HG03108 (cell line): ENCODE data around the gene EIF3M.

ENCODE experiments used
- ATAC-seq: cut with Tn5 transposase; IDR thresholded peaks from one replicate; pipeline ENCODE4 v1.9.1; 2021; ENCODE audit warnings: moderate library complexity; ENCODE audit not compliant: unreplicated experiment

EIF3M gene

GRCh38 chr11:32583459-32584271 is at the start of gene EIF3M:
TSS of gene EIF3M (plus strand) at chr11:32583831. CDS start at chr11:32583888, 57 bp downstream.
- peak; percentile 98 for ATAC-seq

- ATAC-seq: no peak
Measured at GRCh38 chr11:32538804-32539203, 44.8 kb upstream of the EIF3M start.

- ATAC-seq: no peak
Measured at GRCh38 chr11:32549611-32550187, 33.9 kb upstream of the EIF3M start.

- no peak for ATAC-seq
Measured at GRCh38 chr11:32550207-32550606, 33.4 kb upstream of the EIF3M start.

GRCh38 chr11:32555091-32555490 is 28.5 kb upstream of the EIF3M start:
- ATAC-seq: no peak

- no peak for ATAC-seq
Measured at GRCh38 chr11:32555895-32556294, 27.7 kb upstream of the EIF3M start.

GRCh38 chr11:32561835-32562234 is 21.8 kb upstream of the EIF3M start:
- ATAC-seq: no peak

- no peak for ATAC-seq
Measured at GRCh38 chr11:32562839-32563599, 20.6 kb upstream of the EIF3M start.

- ATAC-seq: no peak
Measured at GRCh38 chr11:32563600-32563959, 20.1 kb upstream of the EIF3M start.

- ATAC-seq: no peak
Measured at GRCh38 chr11:32566517-32566916, 17.1 kb upstream of the EIF3M start.

GRCh38 chr11:32567154-32567553 is 16.5 kb upstream of the EIF3M start:
- ATAC-seq: no peak

- ATAC-seq: no peak
Measured at GRCh38 chr11:32569313-32569881, 14.2 kb upstream of the EIF3M start.

- ATAC-seq: no peak
Measured at GRCh38 chr11:32571039-32571438, 12.6 kb upstream of the EIF3M start.

- no peak for ATAC-seq
Measured at GRCh38 chr11:32573228-32573627, 10.4 kb upstream of the EIF3M start.

- ATAC-seq: no peak
Measured at GRCh38 chr11:32574421-32574820, 9.2 kb upstream of the EIF3M start.

GRCh38 chr11:32575070-32575469 is 8.6 kb upstream of the EIF3M start:
- no peak for ATAC-seq

GRCh38 chr11:32576456-32576855 is 7.2 kb upstream of the EIF3M start:
- ATAC-seq: no peak

- ATAC-seq: no peak
Measured at GRCh38 chr11:32580967-32581366, 2.7 kb upstream of the EIF3M start.

- ATAC-seq: no peak
Measured at GRCh38 chr11:32581556-32581955, 2.1 kb upstream of the EIF3M start.

GRCh38 chr11:32584921-32585320 is 1.3 kb downstream of the EIF3M start:
- no peak for ATAC-seq

GRCh38 chr11:32586576-32587190 is 3.1 kb downstream of the EIF3M start:
- no peak for ATAC-seq
